GM18508 (cell line): ENCODE results near the gene CRTC1.
"Not testable (repeated sequence)": the region's sequence is repeated elsewhere in the genome, so short reads cannot be mapped to it uniquely, and the experiment has no call there.

ENCODE experiments used
- ATAC-seq: cut with Tn5 transposase; IDR thresholded peaks from one replicate; pipeline ENCODE4 v1.9.1; 2021; ENCODE audit warnings: moderate number of reproducible peaks; ENCODE audit not compliant: insufficient read depth, unreplicated experiment

CRTC1 gene

DNA sequence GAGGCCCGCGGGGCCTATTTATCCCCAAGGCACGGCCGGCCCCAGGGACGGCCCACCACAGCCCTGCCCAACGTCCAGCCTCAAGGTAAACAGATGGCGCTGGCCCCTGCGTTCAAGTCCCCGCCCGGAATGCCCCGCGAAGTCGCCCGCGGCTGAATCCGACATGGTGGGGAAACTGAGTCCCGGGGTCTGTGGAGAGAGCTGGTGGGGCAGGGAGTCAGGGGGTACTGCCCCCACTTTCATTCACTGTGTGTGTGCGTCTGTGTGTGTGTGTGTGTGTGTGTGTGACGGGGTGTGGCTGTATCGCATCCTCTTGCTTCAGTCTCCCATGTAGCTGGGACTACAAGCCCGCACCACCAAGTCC lies 107.8 kb downstream of the CRTC1 start:
- no peak for ATAC-seq

DNA sequence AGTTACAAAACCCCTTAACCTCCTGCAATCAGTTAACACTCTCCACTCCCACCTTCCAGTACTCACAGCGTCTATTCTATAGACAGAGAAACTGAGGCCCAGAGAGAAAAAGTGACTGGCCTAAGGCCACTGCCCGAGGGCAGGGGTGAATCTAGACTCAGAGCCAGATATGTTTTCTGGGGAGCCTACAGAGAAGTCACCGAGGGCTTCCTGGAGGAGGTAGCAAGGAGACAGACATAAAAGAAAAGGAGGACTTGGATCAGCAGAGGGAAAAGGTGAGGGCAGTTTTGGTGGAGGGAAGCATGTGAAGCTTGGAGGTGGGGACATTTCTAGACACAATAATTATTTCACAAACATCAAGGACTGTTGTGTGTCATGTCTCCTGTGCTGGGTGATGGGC lies 109.2 kb downstream of the CRTC1 start:
- no peak for ATAC-seq

DNA sequence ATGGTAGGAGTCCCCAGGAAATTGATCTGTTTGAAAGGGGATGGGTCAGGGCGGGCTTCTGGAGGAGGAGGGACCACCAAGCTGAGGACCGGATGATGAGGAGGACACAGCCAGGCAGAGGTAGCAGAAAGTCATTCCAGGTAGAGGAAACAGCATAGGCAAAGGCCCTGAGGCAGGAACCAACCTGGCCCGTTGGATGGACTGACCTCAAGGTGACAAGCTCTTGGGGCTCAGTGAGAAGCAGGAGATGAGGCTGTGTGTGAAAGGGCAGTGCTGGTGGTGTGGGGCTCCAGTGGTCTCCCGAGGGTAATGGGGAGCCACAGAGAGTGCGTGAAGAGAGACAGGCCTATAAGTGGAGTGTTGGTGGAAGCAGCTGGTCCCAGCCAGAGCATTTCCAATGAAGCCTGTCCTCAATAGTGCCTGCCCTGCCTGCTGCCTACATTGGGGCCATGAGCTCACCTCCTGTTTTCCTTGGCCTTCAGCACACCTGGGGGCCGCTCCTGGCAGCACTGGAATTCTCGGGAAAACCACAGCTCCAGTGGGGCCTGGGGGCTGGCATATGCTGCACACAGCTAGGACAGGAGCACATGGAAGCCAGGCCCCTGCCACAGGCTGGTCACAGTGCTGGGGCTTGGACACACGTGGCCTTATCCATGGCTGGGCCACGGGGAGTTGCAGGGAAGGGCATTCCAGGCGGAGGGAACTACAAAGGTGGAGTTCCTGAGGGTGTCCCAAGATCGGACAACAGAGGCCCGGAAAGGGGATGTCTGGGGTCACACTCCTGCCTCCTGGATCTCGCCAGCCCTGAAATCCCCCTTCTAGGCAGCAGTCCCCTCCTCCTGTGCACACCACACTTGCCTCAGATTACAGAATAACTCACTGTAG lies 109.9 kb downstream of the CRTC1 start:
- no peak for ATAC-seq

DNA sequence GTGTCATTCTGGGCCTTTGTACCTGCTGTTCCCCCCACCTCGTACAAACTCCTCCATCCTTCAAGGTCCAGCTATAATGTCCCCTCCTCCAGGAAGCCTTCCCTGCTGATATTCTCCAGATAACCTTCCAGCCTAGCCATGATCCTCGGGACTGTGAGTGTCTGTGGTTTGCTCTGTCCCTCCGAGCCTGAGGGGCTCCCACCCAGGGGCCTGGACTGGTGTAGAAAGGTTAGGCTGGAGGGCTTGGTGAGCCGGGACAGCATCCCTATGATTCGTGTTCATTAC lies 110.5 kb downstream of the CRTC1 start:
- no peak for ATAC-seq

GRCh38 chr19:18794692-18795091 lies 111.2 kb downstream of the CRTC1 start:
- no peak for ATAC-seq

DNA sequence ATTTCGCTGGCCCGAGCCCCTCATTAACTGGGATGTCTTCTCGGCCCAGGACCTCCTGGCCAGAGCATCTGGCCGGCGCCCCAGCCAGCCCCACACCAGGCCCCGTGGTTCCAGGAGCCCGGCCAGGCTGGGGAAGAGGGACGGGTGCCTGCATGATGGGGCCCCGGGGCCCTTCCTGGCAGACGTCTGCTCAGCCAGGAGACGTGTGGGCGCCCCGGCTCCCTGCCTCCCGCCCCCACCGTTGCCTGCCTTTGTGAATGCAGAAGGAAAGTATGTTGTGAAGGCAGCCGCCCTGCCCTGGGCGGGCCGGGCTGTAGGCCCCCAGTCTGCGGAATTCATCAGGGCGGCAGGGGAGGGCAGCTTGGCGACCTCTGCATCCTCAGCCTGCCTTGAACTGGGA lies 112.1 kb downstream of the CRTC1 start:
- no peak for ATAC-seq

DNA sequence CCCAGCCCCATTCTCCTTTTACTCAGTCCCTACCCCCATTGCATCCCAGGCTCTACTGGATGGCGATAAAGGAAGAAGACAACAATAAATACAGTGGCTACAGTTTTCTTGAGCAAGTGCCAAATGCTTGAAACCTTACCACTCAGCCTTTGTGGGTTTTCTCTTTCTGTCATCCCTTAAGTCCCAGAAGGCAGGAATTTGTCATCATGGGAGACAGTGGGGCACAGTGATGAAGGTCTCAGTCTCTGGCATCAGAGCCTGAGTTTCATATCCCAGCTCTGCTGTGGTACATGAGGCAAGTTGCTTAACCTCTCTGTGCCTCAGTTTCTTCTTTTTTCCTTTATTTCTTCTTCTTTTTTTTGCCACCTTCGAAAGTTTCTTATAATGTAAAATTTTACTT lies 112.8 kb downstream of the CRTC1 start:
- ATAC-seq: no peak

GRCh38 chr19:18798384-18799352 lies 115.2 kb downstream of the CRTC1 start:
- ATAC-seq: no peak

DNA sequence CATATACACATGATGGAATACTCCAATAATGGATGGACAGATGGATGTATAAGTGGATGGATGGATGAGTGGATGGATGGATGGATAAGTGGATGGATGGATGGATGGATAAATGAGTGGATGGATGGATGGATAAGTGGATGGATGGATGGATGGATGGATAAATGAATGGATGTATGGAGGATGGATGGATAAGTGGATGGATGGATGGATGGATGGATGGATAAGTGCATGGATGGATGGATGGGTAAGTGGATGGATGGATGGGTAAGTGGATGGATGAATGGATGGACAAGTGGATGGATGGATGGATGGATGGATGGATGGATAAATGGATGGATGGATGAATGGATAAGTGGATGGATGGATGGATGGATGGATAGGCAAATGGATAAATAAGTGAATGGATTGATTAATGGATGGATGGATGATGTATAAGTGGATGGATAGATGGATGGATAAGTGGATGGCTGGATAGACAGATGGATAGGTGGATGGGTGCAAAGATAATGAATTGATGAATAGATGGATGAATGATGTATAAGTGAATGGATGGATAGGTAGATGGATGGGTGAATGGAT lies 116.0 kb downstream of the CRTC1 start:
- ATAC-seq: no peak

- ATAC-seq: no peak
Measured at GRCh38 chr19:18800079-18800478, 116.6 kb downstream of the CRTC1 start.

DNA sequence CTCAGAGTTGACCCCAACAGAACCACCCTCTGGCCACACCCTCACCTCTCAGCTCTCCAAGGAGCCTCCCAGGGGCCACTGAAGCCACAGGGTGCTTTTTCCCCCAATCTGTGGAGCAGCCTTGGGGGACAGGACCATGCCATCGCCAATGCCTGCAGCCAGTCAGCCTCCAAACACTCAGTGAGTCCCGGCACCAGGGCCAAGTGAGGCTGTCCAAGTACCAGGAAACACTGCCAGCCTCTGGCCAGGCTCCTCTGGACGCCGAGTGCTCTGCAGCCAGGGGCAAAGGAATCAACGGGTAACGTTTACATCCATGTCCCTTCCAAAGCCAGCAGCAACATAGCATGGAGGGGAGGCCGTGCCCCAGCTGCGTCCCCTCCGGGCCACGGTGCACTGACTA lies 117.2 kb downstream of the CRTC1 start:
- no peak for ATAC-seq

GRCh38 chr19:18802354-18802753 lies 118.9 kb downstream of the CRTC1 start:
- no peak for ATAC-seq

DNA sequence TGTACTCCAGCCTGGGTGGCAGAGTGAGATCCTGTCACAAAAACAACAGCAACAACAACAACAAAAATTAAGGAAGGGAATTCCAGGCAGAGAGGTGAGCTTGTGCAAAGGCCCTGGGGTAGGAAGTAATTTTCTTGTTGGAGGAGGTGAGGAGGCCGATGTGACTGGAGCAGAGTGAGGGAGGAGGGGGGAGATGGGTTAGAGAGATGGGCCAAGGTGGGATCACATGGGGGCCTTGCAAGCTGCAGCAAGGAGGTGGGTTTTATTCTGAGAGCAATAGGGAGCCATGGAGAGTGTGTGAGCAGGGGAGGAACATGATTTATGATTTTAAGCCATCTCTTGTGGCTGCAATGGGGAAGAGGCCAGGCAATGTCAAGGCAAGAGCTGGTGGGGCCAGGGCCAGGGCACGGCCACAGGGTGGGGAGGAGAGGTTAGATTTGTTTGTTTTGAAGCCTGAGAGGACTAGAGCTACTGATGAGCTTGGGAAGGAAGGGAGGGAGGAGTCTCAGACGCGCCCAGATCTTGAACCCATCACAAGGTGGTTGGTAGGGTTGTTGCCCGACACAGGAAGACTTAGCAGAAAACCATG lies 120.2 kb downstream of the CRTC1 start:
- no peak for ATAC-seq

DNA sequence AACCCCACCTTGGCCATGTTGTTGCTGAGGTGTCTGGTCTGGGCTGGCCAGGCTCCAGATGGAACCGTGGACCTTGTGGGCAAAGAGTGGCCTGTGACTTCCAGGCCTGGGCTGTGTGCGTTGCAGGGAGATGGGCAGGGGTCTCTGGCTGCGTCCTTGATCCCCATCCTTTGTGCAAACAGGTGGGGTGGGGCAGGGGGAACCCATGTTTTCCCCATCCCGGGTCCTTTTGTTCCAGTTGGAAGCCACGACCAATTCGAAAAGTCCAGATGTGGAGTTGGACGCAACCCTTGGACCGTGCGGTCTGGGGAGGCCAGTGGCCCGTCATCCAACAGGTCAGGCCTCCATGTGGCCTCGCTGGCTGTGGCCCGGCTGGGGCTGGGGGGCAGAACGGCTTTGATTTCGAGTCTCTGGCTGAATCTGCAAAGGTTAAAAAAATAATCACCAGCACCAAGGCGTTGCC lies 120.7 kb downstream of the CRTC1 start:
- no peak for ATAC-seq

DNA sequence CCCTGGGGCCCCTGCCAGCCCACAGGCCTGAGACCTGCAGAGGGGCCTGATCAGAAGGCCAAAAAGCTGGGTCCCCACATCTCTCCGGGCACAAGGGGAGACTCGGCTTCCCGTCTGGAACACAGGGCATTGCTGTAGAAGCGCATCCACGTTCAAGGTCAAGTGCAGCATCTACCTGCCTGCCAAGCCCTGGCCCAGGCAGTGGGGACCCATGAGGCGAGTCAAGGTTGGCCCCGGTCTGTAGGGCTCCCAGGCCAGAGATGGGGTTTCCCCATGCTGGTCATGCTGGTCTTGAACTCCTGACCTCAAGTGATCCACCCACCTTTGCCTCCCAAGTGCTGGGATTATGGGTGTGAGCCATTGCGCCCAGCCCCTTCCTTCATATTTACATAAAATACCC lies 121.2 kb downstream of the CRTC1 start:
- no peak for ATAC-seq

DNA sequence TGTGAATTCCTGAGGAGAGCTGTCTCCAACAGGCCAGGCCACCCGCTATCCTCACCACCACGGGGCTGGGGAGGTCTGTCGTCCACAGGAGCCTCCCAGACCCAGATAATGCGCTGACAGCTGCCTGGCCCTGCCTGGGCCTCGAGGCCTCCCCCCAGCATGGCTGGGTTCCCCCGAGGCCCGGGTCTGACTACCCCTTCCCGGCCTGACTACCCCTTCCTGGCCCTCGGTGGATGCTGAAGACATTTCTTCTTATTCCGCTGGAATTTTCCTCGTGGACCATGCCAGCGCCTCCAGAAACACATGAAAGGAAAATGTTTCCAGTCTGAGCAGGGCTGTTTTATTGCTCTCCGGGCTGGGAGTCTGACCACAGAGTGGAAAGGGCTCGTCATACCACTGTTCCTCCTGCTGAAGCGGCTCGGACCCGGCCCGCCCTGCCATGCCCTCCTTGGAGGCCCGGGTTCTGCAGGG lies 124.4 kb downstream of the CRTC1 start:
- no peak for ATAC-seq

DNA sequence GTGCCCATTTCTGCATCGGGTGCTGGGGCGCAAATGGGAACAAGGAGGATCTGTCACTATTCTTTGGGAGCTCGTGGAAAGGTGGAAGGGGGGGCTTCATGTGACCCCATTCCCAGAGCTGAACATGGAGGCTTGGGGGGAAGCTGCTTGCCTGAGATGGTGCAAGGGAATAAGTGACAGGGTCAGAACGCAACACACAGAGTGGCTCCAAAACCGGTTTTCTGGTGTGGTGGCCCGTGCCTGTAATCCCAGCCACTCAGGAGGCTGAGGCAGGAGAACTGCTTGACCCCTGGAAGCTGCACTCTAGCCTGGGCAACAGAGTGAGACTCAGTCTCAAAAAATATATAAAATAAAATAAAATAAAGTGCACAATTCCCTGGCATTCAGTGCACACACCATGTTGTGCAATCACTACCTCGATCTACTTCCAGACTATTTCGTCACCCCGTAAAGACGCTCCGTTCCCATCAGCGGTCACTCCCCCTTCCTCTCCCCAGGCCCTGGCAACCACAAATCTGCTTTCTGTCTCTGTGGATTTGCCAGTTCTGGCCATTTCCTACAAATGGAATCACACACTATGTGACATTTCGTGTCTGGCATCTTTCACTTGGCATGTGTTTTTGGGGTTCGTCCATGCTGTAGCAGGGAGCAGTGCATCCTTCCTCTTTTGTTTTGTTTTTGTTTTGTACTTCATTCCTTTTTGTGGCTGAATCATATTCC lies 125.8 kb downstream of the CRTC1 start:
- no peak for ATAC-seq

DNA sequence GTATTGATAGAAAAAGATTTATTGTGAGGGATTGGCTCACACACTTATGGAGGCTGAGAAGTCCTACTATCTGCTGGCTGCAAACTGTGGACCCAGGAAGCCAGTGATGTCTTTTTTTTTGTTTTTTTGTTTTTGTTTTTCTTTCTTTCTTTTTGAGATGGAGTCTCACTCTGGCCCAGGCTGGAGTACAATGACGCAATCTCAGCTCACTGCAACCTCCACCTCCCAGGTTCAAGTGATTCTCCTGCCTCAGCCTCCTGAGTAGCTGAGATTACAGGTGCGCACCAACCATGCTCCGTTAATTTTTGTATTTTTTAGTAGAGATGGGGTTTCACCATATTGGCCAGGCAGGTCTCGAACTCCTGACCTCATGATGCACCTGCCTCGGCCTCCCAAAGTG lies 128.2 kb downstream of the CRTC1 start:
- ATAC-seq: not testable (repeated sequence)

- ATAC-seq: no peak
Measured at GRCh38 chr19:18814063-18814462, 130.6 kb downstream of the CRTC1 start.

DNA sequence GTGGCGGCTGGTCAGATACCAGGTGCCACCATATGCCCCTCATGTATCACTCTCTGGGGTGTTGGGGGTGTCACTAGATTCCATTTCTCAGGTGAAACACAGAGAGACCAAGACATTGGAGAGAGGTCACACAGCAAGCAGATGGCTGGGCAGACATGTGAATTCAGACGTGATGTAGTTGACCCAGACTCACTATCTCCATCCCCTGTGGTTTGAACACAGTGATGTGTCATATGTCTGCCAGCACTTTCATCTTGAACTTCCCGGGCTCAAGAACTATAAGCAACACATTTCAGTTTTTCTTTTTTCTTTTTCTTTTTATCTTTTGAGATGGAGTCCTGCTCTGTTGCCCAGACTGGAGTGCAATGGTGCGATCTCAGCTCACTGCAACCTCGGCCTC lies 132.2 kb downstream of the CRTC1 start:
- no peak for ATAC-seq
